ENCODE measurements around the gene RAPGEF4.

GRCh38 chr2:172847188-172847587 lies 111.5 kb downstream of the RAPGEF4 start:
- TF ChIP-seq POLR2AphosphoS5 (IDR thresholded peaks at IDR 0.05) = no peak
- no peak for TF ChIP-seq CTCF (IDR thresholded peaks at IDR 0.05)
- no peak for TF ChIP-seq EP300 (IDR thresholded peaks at IDR 0.05)

Measured in gastroesophageal sphincter (tissue), 3 donors.